CD1c-positive myeloid dendritic cell (primary cell): ENCODE measurements around the gene THBS2.
"Not testable (repeated sequence)": the region's sequence is repeated elsewhere in the genome, so short reads cannot be mapped to it uniquely, and the experiment has no call there.

Source experiments
- DNase-seq: peaks from one replicate; pipeline ENCODE4 v3.0.0-alpha.2; 2016; ENCODE audit errors: extremely low spot score

THBS2 gene

DNA sequence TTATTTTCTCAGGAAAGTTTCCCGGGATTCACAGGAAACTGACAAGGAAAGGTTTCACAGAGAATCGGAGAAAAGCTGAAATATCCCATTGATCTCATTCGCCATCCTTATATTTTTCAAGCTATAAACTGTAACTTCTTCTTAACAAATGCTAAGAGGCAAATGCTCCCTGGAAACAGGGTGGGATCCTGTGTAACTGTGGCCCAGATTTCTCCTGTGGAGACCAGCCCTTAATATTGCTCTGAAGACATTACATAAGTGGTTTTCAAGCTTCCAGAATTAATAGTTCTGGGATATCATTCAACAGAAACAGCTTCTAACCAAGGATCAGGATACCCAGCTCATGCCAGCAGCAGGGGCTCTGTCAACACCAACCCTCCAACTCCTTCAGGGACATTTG lies 69.2 kb downstream of the THBS2 start:
- no peak for DNase-seq

GRCh38 chr6:169183233-169183632 lies 70.4 kb downstream of the THBS2 start:
- DNase-seq = no peak

DNA sequence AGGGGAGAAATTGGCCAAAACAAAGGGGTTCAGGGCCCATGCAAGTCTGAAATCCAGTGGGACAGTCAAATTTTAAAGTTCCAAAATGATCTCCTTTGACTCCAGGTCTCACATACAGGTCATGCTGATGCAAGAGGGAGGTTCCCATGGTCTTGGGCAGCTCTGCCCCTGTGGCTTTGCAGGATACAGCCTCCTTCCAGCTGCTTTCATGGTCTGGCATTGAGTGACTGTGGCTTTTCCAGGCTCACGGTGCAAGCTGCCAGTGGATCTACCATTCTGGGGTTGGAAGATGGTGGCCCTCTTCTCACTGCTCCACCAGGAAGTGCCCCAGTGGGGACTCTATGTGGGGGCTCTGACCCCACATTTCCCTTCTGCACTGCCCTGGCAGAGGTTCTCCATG lies 73.8 kb downstream of the THBS2 start:
- not testable (repeated sequence) for DNase-seq

DNA sequence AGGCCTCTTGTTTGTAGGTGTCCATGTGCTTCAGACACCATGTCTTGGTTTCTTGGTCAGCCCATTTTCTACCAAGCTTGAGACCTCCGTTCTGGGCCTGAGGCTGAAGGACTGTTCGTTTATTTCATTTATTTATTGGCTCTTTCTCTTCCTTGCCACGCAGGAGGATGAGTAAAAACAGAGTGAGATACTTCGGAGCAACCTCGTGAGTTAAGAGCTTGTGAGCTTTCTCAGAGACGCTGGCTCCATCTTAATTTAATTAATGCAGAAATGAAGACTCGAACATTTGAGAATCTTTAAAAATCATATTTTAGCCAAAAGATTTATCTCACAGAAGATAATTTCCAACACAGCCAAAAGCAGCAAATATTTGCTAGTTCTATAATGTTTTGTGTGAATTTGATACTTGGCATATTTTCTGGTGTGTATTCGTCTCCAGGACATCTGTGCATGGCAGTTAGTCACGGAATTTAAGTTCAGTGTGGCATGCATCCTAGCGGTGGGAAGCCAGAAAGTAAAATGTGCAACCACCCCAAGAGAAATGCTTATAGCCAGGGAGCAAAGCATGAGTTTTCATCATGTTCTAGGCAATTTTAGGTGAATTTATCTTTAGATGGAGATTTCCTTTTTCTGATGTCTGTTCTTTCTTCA lies 76.0 kb downstream of the THBS2 start:
- DNase-seq = no peak

DNA sequence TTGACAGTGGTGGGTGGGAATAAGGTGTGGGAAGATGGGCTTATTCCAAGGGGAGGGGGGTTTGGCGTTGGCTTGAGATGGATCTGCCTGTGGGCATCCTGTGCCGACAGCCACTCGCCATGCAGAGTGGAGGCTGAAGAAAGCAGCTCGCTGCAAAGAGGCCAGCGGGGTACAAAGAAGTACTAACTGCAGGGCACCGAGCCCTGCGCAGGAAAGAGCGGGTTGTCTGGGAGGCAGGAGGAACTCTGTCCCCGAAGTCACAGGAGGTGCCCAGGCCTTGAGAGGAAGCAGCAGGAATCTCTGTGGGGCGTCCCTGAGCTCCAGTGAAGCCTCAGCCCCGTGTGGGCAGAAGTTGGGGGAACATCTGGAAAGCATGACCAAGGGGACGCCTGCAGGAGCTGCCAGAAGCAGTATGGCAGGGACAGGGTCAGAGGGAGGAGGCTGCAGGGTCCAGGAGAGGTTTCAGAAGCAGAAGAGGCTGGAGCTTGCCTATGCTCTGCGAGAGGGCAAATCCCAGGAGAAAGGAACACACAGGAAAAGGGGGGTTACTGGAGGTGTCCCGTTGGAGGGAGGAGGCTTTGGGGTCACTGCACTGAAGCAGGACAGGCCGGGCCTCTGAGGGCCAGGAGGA lies 77.2 kb downstream of the THBS2 start:
- no peak for DNase-seq

DNA sequence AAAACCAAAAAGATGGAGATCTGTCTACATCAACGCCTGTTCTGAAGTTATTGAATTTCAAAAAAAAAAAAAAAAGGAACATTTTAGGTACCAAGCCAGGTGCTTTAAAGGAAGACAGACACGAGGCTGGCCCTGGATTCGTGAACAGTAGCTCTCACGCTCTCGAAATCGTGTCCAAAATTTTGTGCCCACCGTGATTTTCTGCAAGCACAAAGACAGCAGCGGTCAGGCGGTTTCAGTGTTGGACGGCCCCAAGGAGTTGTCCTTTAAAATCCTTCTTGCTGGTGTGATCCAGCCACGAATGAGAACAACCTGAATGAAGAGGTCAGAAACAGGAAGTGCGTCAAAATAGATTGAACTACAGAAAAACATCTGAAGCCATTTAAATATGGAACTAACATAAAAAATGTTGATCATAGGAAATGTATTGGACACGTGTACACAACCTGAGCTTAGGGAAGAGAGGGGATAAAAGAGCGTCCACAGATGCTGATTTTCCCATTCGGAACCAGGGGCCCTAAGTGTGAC lies 78.2 kb downstream of the THBS2 start:
- DNase-seq = no peak

DNA sequence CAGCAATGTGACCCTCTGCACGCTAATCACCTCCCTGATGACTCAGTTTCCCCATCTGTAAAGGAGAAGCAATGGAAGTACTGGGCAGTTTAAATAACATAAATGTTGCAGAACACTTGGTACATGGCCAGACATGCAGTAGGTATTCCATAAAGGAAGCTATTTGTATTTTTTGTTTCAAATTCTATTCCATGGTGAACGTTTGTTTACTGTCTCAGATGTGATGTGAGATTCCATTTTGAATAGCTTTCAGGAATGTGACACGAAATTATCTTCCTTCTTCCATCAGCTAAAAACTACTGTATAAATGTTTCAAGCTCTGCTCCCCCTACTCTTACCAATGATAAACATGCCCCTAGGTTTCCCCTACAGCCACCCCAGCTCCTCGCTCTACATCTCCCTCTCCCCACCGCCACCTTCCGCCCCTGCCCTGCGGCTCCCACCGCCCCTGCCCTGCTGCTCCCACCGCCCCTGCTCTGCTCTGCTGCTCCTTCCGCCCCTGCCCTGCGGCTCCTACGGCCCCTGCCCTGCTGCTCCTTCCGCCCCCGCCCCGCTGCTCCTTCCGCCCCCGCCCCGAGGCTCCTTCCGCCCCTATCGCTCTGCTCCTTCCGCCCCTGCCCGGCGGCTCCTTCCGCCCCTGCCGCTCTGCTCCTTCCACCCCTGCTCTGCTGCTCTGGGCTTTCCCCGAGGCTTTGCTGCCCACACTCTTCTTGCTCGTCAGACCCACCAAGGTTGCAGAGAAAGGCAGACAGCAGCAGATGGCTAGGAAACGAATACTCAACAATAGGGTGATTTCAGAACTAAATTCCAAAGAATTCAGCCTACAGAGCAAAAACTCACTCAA lies 78.9 kb downstream of the THBS2 start:
- DNase-seq = no peak

- DNase-seq = no peak
These were observed 79.9 kb downstream of the THBS2 start for GRCh38 chr6:169173532-169174268.

DNA sequence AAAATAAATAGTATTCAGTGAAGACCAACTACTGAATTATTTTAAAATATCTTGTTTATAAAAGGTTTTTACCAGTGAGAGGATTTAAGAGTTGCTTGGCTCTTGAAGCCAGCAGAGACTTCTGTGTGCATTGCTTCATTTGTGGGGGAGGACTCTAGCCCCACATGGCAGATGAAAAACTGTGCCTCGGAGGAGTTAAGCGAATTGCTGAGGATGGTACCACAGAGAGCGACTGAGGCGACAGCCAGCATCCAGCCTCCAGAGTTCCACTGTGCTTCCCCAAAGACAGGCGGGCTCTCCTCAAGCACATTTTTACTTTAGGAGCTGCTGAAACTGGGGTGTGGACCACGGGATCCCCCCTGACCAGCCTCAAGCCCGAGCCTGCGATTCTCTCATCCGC lies 80.7 kb downstream of the THBS2 start:
- no peak for DNase-seq

DNA sequence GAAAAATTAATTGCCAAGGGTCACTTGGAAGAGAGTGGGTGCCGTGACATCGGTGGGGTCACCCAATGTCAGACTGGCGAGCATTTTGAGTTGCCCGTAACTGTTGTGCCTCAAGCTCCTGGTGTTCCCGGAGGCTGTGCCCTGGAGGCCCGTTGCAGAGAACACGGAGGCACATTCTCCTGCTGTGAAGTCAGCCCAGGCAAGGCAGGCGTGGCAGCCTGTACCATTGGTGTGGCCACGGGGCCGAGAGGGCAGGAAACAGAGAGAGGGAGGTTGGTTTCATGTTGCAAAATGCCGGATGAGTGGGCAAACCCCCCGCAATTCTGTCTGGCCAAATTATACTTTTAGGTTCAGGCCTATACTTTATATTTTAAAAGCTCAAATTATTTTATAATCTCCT lies 81.2 kb downstream of the THBS2 start:
- no peak for DNase-seq

DNA sequence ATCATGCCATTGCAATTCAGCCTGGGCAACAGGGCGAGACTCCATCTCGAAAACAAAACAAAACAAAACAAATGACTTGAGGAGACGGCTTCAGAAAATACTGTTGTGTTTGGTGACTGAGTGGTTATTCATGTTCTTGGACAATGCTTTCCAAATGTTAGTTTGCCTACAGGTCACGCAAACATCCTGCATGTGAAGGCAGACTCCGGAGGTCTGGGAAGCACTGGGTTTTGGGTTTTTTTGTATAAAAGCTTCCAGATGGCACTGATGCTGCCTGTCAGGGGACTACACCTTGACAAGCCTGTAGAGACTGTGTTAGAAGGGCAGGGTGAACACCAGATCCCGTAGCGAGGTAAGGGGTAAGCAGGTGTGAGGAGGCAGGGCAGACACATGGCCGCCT lies 81.7 kb downstream of the THBS2 start:
- DNase-seq = no peak

GRCh38 chr6:169171016-169171415 lies 82.6 kb downstream of the THBS2 start:
- no peak for DNase-seq

GRCh38 chr6:169170583-169170955 lies 83.1 kb downstream of the THBS2 start:
- no peak for DNase-seq

GRCh38 chr6:169169941-169170582 lies 83.6 kb downstream of the THBS2 start:
- no peak for DNase-seq

DNA sequence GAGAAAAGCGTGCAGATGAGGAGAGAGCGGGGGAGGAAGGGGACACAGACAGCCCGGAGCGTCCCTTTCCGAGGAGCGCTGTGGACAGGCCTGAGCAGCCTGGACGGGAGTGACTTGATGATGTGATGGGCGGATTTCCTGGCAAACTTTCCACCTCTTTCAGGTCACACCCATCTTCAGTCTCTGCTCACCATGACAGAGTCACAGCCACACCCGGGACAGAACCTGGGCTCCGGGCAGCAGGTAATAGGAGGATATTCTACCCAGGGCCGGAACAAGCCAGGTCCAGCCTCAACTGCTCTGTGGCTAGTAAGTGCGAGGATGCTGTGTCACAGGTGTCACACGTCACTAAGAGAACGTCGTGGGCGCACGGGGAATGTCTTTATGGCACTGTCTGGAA lies 84.3 kb downstream of the THBS2 start:
- DNase-seq = no peak

DNA sequence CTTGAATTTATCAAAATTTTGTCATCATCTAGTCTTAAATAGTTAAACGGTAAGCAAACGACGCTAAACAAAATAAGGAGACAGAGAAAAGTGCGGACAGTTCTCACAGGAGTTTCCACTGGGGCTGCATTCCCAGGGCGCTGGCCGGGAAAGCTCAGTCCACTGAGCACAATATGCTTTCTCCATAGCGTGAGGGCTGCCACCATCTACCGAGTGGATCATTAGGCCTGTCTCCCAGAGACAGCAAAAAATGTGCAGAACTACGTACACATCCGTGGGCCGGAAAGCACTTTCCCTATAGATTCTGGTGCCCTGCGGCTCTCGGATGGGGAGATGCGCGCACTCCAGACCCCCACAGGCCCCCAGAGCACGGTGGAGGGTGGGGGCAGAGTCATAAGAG lies 84.9 kb downstream of the THBS2 start:
- no peak for DNase-seq

DNA sequence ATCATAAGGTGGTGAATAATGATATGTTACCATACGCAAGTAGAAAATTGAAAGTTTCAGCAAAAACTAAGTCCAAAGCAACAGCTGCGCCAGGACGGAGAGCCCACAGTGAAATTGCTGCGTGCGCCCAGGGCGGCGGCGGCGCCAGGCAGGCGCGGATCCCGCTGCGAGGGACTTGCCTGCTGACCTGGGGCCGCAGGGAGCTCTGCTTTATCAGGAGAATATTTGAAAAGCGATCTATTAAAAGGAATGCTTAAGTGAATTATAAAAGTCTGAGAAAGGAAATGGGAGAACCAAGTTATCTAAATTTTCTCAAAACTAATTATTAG lies 85.4 kb downstream of the THBS2 start:
- DNase-seq = no peak

GRCh38 chr6:169167581-169168301 lies 85.9 kb downstream of the THBS2 start:
- DNase-seq = no peak

- no peak for DNase-seq
These were observed 86.6 kb downstream of the THBS2 start for GRCh38 chr6:169166896-169167580.
